COLO829 (cell line): Measurements from ENCODE around the gene USP15.

Experiments used
- DNase-seq: peaks from one replicate; pipeline ENCODE4 v3.0.0; 2012; ENCODE audit warnings: low spot score

The USP15 gene

GRCh38 chr12:62282057-62282774 lies 22.0 kb downstream of the USP15 start:
- DNase-seq = no peak

DNA sequence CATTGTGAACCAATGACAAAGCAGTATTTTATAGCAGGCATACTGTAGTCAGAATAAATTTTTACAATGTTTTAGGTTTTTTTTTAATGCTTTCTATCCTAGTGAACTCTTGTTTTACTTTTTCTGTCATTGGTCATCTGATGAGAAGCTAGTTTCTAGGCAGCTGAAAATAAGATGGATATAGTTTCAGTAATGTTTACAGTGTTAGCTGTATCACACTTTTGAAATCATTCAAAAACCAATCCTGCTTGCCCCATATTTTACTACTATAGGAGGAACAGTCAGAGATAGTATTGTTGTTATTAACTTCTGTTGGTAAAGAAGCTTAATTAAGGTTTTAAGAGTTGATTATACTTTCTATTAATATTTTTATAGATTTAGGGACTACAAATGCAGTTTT lies 24.5 kb downstream of the USP15 start:
- no peak for DNase-seq

DNA sequence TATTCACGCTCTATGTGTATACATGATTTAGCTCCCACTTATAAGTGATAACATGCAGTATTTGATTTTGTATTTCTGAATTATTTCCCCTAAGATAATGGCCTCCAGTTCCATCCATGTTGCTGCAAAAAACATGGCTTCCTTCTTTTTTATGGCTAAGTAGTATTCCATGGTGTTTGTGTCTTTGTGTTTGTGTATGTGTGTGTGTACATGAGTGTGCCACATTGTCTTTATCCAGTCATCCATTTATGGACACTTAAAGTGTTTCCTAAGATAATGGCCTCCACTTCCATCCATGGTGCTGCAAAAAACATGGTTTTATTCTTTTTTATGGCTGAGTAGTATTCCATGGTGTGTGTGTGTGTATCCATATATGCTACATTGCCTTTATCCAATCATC lies 25.1 kb downstream of the USP15 start:
- DNase-seq = no peak

DNA sequence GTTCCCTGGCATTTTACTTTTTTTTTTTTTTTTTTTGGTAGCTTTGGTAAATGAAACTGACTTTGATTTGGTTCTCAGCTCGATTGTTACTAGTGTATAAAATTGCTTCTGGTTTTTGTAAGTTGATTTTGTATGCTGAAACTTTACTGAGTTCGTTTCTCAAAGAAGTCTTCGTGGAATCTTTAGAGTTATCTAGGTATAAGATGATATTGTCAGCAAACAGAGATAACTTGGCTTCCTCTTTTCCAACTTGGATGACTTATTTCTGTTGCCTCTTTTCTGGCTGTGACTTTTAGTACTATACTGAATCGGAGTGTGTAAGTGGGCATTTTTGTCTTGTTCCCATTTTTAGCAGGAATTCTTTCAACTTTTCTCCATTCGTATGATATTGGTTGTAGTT lies 28.1 kb downstream of the USP15 start:
- DNase-seq = no peak

GRCh38 chr12:62290846-62291245 lies 30.6 kb downstream of the USP15 start:
- no peak for DNase-seq

DNA sequence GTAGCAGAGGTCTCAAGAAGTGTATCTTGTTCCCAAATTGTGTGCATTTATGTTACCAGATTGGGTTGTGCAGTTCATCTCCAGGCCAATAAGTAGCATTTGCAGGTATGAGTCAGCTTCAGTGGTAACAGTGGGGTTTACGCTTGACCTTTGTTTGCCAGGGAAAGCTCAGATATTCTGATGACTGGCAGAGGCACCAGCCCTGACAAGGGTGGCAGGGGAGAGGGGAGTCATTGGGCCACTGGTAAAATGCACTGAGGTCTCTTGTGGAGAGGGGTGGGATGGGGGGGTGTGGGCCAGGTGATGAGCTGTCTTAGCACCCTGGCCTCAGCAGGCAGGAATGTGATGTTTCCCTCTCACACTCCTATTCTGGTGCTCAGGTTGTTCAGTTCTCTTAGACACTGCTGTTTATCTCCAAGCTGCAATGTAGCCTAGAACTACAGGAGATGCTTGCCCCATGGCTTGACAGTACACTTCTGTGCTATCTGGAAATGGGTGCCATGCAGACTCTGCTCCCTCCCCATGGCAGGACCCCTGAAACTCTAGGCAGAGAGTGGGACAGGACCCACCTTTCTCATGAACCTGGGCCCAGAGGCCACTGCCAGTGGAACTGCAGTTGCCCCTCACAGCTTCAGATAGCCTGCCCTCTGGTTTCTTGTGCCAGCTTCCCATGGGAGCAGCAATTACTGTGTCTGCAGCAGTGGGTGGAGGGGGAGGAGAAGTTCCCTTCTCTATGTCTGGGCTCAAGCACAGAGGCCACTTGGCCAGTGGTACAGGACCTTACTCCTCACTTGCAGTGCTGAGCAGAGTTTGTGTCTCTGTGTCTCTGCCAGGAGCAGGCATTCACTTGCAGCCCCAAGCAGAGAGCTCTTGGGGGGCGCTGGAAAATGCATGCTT lies 31.9 kb downstream of the USP15 start:
- no peak for DNase-seq

GRCh38 chr12:62292761-62293344 lies 32.6 kb downstream of the USP15 start:
- no peak for DNase-seq

GRCh38 chr12:62294378-62294777 lies 34.2 kb downstream of the USP15 start:
- no peak for DNase-seq

DNA sequence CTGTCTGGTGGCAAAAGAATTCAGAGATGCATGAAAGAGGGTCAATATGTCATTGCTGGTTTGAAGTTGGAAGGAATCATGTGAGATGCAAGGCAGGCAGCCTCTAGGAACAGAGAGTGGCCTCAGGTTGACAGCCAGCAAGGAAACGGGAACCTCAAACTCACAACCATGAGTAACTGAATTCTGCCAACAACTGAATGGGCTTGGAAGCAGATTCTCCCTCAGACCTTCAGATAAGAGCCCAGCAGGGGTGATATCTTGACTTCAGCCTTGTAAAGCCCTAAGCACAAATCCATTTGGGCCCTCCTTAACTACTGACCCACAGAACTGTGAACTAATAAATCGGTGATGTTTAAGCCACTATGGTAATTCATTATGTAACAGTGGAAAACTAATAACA lies 35.8 kb downstream of the USP15 start:
- DNase-seq = no peak

GRCh38 chr12:62297321-62297720 lies 37.1 kb downstream of the USP15 start:
- DNase-seq = no peak

DNA sequence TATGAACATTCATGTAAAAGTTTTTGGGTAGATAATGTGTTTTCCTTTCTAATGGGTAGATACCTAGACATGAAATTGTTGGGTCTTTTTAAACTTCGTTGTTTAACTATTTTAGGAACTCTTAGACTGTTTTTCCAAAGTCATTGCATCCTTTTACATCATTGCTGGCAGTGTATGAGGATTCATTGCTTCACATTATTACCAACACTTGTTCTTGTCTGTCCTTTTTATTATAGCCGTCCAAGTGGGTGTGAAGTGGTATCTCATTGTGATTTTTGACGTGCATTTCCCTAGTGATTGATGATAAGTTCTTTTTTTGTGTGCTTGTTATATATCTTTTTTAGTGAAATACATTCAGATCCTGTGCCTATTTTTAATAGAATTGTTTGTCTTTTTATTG lies 39.4 kb downstream of the USP15 start:
- no peak for DNase-seq

DNA sequence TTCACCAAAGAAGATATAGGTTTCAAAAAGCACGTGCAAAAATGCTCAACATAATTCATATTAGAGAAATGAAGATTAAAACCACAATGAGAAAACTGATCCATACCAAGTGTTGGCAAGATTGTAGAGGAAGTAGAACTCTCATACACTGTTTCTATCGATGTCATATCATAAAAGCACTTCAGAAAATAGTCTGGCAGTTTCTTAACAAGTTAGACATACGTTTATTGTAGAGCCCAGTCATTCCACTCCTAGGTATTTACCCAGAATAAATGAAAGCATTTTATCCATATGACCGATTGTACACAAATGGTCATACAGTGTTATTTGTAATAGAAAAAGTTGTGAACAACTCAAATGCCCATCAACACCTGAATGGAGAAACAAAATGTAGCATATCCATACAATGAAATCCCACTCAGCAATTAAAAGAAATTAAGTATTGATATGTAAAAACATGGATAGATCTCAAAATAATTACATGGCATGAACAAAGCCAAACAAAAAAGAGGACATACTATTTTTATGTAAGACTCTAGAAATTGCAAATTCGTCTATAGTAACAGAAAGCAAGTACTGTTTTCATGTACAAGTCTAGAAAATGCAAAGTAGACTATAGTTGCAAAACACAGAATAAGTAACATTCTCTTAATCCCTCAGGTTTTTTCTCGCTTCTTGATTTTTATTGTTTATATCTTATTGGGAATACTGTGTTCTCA lies 41.0 kb downstream of the USP15 start:
- no peak for DNase-seq

DNA sequence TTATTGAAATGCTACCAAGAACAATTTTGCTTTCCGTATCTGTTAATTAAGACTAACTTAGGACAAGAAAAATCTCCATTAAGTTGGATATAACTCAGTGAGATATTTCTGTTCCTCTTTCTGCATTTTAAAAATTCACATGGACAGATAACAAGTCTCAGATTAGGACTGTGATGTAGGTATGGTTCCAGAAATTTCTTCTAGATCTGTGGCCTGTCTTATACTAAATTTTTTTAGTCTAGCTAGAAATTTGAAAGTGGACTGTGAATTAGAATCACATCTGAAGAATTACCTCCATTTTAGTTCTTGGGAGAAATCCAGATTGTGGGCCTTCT lies 41.6 kb downstream of the USP15 start:
- DNase-seq = no peak

GRCh38 chr12:62304560-62304959 lies 44.4 kb downstream of the USP15 start:
- DNase-seq = no peak

GRCh38 chr12:62305778-62306177 lies 45.6 kb downstream of the USP15 start:
- DNase-seq = no peak

DNA sequence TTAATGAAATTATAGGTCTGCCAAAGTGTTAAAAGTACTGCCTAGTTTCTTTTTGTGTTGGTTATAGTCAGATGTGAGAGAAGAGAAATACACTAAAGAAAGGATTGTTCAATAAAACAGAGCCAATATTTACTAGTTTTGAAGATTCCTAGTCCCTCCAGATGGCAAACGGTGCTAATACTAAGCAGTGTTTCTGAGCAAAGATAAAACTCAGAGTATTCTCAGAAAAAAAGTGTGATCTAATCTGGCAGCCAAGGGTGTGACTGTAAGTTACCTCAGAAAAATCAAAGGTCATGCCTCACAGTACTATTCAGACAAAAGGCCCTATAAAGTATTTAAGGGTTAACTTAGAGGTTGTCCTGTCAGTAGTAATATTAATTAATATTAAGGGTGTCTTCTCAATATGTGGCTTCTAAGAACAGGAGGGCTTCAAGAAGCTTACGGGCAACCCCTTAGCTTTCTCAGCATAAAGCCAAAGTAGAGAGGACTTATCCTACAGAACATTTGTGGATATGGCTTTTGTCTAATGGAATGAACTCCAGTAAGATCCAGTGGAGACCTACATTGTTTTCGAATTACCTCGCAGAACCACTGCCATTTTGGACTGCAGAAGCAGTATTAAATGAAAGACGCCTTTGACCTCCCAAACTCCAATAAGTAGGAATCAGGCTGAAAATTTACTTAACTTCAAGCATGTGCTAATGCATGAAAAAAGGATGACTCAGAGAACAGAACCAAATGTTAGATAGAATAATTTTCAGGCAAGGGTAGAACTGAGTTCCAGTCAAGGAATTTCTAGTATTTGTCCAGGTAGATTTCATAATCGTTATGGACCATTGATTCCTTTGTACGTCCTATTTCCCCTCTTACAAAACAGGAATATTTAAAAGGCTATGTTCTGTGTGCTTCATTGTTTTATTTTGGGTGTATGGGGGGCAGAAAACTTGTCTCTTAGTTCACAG lies 46.6 kb downstream of the USP15 start:
- no peak for DNase-seq

DNA sequence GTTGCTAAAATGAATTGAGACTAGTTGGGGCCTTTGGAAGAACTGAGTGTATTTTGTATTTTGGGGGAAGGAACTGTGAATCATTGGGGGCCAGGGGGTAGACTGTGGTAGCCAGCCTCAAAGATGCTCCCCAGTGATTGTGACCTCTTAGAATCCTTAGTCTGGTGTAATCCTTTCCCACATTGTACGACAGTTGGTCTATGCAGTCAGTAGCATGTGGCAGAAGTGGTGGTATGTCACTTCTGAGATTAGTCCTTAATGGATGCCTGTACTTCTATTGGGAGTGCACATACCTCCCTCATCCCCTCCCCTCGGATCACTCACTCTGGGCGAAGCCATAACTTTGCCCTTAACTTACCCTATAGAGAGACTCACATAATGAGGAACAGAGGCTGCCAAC lies 48.0 kb downstream of the USP15 start:
- no peak for DNase-seq

GRCh38 chr12:62313727-62314380 lies 53.6 kb downstream of the USP15 start:
- no peak for DNase-seq

DNA sequence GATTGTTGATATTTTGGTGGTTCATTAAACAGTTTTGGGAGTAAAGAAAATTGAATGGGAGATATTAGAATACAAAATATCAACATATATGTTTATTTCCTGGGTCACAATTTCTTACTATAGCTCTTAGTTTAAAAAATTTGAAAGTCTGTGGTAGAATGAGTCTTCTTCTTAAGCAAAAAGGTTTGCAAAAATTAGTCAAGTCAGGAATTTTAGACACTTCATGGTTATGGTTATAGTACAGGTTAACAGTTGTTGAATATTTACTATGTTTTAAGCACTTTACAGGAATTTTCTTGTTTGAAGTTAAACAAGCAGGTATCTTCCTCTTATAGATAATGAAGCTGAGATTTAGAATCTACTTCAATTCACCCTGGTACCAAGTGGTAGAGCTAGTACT lies 56.8 kb downstream of the USP15 start:
- no peak for DNase-seq

- no peak for DNase-seq
Measured at GRCh38 chr12:62319058-62319457, 58.9 kb downstream of the USP15 start.

DNA sequence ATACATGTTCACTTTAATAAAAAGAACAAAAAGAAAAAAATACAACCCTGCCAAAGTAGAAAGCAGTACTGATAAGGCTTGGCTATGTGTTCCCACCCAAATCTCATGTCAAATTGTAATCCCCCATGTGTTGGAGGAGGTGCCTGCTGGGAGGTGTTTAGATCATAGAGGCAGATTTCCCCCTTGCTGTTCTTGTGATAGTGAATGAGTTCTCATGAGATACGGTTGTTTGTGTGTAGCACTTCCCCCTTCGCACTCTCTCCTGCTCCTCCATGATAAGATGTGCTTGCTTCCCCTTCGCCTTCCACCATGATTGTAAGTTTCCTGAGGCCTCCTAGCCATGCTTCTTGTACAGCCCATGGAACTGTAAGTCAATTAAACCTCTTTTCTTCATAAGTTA lies 59.9 kb downstream of the USP15 start:
- no peak for DNase-seq
